ENCODE measurements around the gene KLK11. TPM values are rescaled to one million over a fixed set of nuclear protein-coding genes. Genes with fewer than 3 reads are reported as not detected.

KLK11 gene
- total RNA-seq, 2 experiments from 2014 or later = not detected

GRCh38 chr19:51001515-51001914 is 24.9 kb downstream of the KLK11 start, which contains the start of gene KLK8:
Gene KLK8, minus strand, starts transcription at chr19:51001604. Its CDS starts 437 bp downstream, at chr19:51001167.
- Mint-ChIP-seq H3K4me3 (no peak within 1 kb of the TSS), H3K27ac (no peak within 1 kb of the TSS), H3K27me3 (peaks cover 41% of the 10 kb centered on the region), H3K36me3 (ENCODE audit: low read depth) (no peaks in the 10 kb centered on the region), H3K9me3 (no peaks in the 10 kb centered on the region), H3K4me1 (ENCODE audit: low read depth) (no peaks in the 10 kb centered on the region)
- DNase-seq (no peak), ATAC-seq (no peak)
- TF ChIP-seq, protein P1, sequence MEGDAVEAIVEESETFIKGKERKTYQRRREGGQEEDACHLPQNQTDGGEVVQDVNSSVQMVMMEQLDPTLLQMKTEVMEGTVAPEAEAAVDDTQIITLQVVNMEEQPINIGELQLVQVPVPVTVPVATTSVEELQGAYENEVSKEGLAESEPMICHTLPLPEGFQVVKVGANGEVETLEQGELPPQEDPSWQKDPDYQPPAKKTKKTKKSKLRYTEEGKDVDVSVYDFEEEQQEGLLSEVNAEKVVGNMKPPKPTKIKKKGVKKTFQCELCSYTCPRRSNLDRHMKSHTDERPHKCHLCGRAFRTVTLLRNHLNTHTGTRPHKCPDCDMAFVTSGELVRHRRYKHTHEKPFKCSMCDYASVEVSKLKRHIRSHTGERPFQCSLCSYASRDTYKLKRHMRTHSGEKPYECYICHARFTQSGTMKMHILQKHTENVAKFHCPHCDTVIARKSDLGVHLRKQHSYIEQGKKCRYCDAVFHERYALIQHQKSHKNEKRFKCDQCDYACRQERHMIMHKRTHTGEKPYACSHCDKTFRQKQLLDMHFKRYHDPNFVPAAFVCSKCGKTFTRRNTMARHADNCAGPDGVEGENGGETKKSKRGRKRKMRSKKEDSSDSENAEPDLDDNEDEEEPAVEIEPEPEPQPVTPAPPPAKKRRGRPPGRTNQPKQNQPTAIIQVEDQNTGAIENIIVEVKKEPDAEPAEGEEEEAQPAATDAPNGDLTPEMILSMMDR (IDR thresholded peaks at IDR 0.05) = no peak
- CTCF ChIA-PET = no interaction called here
- intact Hi-C loops (cut with micrococcal nuclease) = no loop called here
- POLR2A ChIA-PET = interaction anchor here (0.7 kb wide), 1 partner anchor 136 kb away, joined by 3 read pairs; no protein-coding TSS in a partner anchor

GRCh38 chr19:51000981-51001380 is 25.4 kb downstream of the KLK11 start:
- Mint-ChIP-seq H3K36me3 (ENCODE audit: low read depth) (no peaks in the 10 kb centered on the region), H3K4me3 (no peak overlapping the region), H3K27me3 (peaks cover 43% of the 10 kb centered on the region), H3K4me1 (ENCODE audit: low read depth) (no peaks in the 10 kb centered on the region), H3K27ac (no peak overlapping the region), H3K9me3 (no peaks in the 10 kb centered on the region)
- ATAC-seq (no peak), DNase-seq (no peak)
- ChIA-PET POLR2A (no interaction called here), CTCF (no interaction called here)
- intact Hi-C loops (cut with micrococcal nuclease) = no loop called here
- TF ChIP-seq, protein P1 (IDR thresholded peaks at IDR 0.05) = no peak

DNA sequence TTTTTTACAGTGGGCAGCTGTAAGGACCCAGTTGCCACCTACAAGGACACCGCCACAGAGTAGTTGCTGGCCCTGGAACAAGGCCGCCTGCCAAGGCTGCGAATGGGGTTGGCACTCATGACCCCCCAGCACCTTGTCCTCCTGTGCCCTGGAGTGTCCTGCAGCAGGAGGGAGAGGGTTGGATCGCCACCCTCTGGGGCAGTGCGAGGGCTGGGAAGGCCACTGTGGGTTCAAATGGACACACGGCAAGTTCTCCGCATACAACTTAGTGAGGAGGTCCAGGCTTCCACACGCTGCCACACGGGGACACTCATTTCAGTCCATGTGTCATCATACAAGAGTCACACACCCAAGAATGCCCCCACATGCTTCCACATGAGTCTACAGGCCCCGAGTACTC is 26.0 kb downstream of the KLK11 start:
- POLR2A ChIA-PET = interaction anchor here (0.7 kb wide), 1 partner anchor 530 kb away, joined by 3 read pairs; no protein-coding TSS in a partner anchor
- no peaks in the 10 kb centered on the region for H3K36me3 Mint-ChIP-seq (ENCODE audit: low read depth)
- H3K4me1 Mint-ChIP-seq (ENCODE audit: low read depth) = no peaks in the 10 kb centered on the region
- H3K4me3 Mint-ChIP-seq = no peak overlapping the region
- intact Hi-C loops (cut with micrococcal nuclease) = no loop called here
- DNase-seq (no peak), ATAC-seq (no peak)
- H3K27me3 Mint-ChIP-seq = peaks cover 43% of the 10 kb centered on the region
- no peaks in the 10 kb centered on the region for H3K9me3 Mint-ChIP-seq
- TF ChIP-seq, protein P1 (IDR thresholded peaks at IDR 0.05) = no peak
- no peak overlapping the region for H3K27ac Mint-ChIP-seq
- CTCF ChIA-PET = no interaction called here

DNA sequence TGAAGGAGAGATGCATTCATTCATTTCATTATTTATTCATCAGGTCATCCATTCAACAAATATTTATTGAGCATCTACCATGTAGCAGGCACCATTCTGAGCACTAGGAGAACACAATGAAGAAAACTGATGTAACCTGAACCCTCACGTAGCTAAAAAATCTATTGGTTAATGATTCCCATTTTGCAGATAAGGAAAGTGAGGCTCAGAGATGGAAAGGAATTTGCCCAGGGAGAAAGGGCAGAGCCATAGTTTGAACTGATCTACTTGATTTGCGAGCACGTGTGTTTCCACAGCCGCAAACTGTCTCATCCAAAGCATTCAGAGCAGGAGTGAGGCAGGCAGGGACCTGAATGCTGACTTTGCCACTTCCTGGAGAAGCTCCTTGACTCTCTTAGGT is 27.7 kb downstream of the KLK11 start:
- no peak for DNase-seq
- TF ChIP-seq, protein P1 (IDR thresholded peaks at IDR 0.05) = no peak
- ChIA-PET CTCF (no interaction called here), POLR2A (no interaction called here)
- H3K27me3 Mint-ChIP-seq = peaks cover 41% of the 10 kb centered on the region
- no peaks in the 10 kb centered on the region for H3K4me1 Mint-ChIP-seq (ENCODE audit: low read depth)
- no peaks in the 10 kb centered on the region for H3K36me3 Mint-ChIP-seq (ENCODE audit: low read depth)
- ATAC-seq = no peak
- H3K4me3 Mint-ChIP-seq = no peak overlapping the region
- intact Hi-C loops (cut with micrococcal nuclease) = no loop called here
- H3K9me3 Mint-ChIP-seq = no peaks in the 10 kb centered on the region
- no peak overlapping the region for H3K27ac Mint-ChIP-seq

DNA sequence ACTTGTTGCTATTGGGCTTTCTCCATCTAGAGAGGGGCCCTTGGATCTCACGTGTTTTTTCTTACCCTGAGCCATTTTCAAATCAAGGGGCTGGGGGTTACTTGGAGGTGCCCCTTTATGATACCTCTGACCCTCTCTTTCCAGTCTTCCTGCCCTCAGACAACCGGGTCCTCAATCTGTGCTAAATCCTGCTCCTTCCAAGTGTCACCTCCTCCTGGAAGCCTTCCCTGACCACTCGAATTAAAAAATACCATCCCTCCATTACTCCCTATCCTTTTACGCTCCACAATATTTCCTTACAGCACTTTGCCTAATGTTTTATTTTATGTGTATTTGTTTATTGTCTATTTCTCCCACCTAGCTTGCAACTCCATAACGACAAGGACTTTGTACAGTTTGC is 28.4 kb downstream of the KLK11 start:
- TF ChIP-seq, protein P1 (IDR thresholded peaks at IDR 0.05) = no peak
- ATAC-seq = no peak
- intact Hi-C loops (cut with micrococcal nuclease) = no loop called here

More for the DNA sequence above, 28.4 kb downstream of the KLK11 start:
- no peak overlapping the region for H3K4me3 Mint-ChIP-seq
- H3K27ac Mint-ChIP-seq = no peak overlapping the region
- H3K9me3 Mint-ChIP-seq = no peaks in the 10 kb centered on the region
- no peak for DNase-seq
- ChIA-PET CTCF (no interaction called here), POLR2A (no interaction called here)
- no peaks in the 10 kb centered on the region for H3K4me1 Mint-ChIP-seq (ENCODE audit: low read depth)
- H3K27me3 Mint-ChIP-seq = peaks cover 38% of the 10 kb centered on the region
- H3K36me3 Mint-ChIP-seq (ENCODE audit: low read depth) = no peaks in the 10 kb centered on the region
